HG03565 (cell line): ENCODE results near the gene RFNG.

Experiments
- ATAC-seq: cut with Tn5 transposase; IDR thresholded peaks from one replicate; pipeline ENCODE4 v1.9.1; 2021; ENCODE audit warnings: mild to moderate bottlenecking, moderate library complexity; ENCODE audit not compliant: unreplicated experiment

The RFNG gene

GRCh38 chr17:82004517-82005455, 46.8 kb downstream of the RFNG start:
- ATAC-seq: no peak

DNA sequence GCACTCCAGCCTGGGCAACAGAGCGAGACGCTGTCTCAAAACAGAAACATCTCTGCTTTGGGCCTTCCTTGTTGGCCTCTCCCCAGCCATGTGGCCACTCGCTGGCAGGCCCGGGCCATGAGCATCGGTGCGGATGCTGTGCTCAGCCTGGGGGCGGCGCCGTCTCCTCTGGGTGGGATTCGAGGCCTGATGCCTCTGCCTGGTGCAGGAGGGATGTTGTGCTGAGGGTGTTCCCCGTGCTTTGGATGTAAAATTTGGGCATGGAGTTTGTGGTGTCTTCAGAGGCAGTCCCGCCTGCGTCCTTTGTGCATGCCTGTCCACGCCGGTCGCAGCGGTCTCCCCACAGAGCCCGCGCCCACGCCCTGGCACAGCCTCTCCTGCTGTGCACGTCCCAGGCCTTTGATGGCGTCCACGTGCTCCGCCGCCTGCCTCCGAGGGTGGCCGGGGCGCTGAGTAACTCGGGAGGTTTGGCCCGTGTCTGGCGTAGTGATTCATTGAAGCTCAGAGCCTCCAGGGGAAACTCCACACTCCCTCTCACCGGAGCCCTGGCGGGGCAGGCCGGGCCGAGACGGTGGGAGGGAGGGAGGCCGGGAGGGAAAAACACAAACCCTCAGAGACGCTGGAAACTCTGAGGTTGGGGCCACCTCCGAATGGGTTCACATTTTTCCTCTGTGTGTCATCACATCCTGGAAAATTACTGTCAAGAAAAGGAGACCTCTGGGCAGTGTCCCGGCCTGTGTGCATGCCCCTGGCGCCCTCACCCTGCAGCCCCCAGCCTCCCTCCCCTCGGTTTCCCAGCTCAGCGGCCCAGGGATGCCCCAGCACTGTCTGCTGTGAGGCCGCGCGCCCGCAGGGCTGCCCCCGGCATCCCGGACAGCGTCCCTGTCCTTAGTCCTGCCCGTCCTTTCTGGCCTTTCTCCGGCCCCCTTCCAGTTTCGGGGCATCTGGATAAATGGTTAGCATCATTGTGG, 47.9 kb downstream of the RFNG start:
- ATAC-seq: no peak

DNA sequence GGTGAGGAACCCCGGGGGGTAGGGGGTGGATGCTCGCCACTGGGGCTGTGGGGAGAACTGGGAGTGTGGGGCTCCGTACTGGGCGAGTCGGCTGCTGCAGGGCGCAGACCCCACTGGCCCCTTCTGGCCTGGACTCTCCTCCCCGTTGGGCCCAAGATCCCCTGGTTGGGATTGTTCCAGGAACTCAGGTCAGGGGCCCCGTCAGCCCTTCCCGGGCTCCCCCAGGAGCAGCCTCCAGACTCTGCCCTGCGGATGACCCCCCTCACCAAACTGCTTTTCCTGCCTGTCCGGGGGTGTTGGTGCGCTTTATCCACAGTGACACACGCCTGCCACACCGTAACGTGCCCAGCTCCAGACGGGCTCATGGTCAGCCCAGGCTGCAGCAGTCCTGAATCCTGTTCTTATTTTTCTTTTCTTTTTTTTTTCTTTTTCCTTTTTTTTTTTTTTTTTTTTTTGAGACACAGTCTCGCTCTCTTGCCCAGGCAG, 50.0 kb downstream of the RFNG start:
- no peak for ATAC-seq

DNA sequence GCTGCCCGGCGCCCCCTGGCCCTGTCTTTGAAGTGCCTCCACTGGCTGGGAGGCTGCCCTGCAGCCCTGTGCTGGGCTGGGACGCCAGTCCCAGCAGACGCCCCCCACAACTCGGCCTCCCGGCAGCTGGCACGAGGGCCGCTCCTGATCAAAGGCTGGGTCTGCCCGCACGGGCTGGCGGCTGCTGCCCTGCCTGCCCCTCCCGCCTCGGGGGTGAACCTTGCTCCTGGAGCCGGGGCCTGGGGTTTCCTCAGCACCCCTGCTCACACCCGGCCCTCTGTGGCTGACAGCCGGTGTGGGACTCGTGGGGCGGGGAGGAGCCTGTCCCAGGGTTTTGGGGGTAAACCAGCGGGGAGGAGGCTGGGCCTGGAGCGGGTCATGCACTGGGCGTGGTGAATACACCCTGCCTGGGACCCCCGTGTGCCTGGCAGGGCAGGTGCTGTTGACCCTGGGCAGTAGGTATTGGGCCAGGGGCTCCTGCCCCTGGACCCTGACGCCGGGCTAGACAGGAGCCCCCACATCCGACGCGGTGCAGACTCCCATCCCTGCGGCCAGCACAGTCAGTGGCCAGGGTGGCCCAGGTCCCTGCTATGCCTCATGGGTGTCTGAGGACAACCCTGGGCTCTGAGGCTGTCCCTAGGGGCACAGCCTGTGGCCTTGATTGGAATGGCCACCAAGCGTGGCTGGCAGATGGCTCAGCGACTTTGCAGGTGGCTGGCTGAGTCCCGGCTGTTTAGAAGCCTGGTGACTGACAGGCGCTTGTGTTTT, 50.6 kb downstream of the RFNG start:
- no peak for ATAC-seq

DNA sequence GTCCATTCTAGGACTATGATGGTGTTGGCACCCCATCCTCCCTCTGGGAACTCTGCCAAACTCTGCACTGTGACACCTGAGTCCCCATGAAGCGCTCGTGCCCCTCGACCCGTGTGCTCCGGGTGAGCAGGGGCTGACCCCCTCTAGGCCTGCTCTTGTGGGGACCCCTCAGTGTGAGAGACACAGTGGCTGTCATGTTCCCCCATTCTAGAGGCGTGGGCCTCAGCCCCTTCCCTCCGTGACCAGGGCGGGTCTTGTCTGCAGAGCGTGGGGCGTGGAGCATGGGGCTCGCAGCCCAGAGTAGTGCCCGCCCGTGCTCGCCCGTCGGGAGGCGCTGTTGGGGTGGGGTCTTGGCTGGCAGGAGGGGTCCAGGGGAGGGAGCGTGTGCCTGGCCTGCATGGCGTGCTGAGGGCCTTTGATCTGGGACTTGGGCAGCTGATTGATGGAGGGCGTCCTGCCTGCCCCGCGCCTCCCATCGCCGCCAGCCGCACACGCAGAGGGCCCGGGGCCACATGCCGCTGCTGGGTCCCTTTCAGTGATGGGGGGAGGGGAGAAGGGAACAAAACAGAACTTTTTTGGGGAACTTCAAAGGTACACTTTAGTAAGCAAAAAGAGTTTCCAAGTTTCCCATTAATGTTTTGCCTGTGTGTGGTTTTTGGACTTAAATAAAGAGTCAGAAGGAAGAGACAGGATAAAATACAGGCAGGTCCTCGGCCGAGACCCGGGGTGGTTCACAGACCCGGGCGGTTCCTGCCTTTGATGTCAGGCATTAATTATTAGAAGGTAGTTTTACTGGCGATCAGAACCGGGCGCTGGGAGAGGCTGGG, 51.4 kb downstream of the RFNG start:
- ATAC-seq: no peak

DNA sequence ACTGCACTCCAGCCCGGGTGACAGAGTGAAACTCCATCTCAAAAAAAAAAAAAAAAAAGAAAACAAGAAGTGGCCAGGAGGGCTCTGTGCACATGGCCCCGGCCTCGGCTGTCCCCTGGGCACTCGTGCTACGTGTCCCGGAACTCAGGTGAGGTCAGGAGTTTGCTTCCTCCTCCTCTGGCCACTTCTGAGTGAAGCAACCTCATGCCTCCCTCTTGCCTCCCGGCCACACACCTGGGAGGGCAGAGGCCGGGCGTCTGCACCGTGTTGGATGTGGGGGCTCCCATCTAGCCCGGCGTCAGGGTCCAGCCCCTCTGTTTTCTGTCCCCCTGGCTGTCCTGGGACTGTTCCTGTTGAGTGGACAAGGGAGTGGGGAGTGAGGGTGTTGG, 52.0 kb downstream of the RFNG start:
- ATAC-seq: no peak

GRCh38 chr17:81998691-81999438, 52.7 kb downstream of the RFNG start:
- no peak for ATAC-seq

DNA sequence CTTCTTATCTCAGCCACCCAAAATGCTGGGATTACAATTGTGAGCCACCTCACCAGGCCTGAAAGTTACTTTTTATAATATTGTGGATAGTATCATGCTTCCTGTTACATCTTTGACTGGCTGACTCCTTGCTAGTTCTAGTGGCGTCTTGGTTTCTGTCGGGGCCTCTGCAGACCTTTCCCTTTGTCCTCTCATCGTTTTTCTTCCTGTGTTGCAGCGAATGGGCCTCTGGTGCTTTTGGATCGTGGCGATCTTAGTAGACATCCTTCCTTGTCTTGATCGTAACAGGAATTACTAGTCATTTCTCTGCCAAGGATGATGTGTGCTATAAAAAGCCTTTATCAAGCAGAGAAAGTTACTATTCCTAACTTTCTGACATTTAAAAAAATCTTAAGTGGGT, 53.4 kb downstream of the RFNG start:
- ATAC-seq: no peak
